ENCODE results near the gene NXT1.

Gene NXT1

GRCh38 chr20:23365390-23366165 lies 15.0 kb downstream of the NXT1 start:
- no peak for DNase-seq (ENCODE audit: extremely low spot score)
- ChIA-PET CTCF (no interaction called here), POLR2A (interaction anchor here (1.3 to 2.3 kb wide), 2 partner anchors 15 to 21 kb away, joined by 5 to 7 read pairs; partner anchors contain the start of gene NXT1)
- TF ChIP-seq TARDBP (IDR thresholded peaks at IDR 0.05) (no peak), SUZ12 (IDR thresholded peaks at IDR 0.05) (no peak), ZNF384 (IDR thresholded peaks at IDR 0.05) (no peak), FOXK2 (IDR thresholded peaks at IDR 0.05) (no peak), LEF1 (IDR thresholded peaks at IDR 0.05; ENCODE audit: borderline replicate concordance) (no peak), BHLHE40 (IDR thresholded peaks at IDR 0.05; ENCODE audit: borderline replicate concordance) (no peak)

GRCh38 chr20:23366384-23366783 lies 15.8 kb downstream of the NXT1 start:
- CTCF ChIA-PET, result interaction anchor here (0.6 kb wide), 1 partner anchor 234 kb away, joined by 3 read pairs; no protein-coding TSS in a partner anchor
- TF ChIP-seq SP1 (IDR thresholded peaks at IDR 0.05), result no peak
- TF ChIP-seq BHLHE40 (IDR thresholded peaks at IDR 0.05; ENCODE audit: borderline replicate concordance), result no peak
- TF ChIP-seq LEF1 (IDR thresholded peaks at IDR 0.05; ENCODE audit: borderline replicate concordance), result no peak
- TF ChIP-seq ELF4 (IDR thresholded peaks at IDR 0.05), result no peak
- TF ChIP-seq FOXA1 (IDR thresholded peaks at IDR 0.05), result no peak
- no peak for TF ChIP-seq PKNOX1 (IDR thresholded peaks at IDR 0.05)
- TF ChIP-seq FOXM1 (IDR thresholded peaks at IDR 0.05; ENCODE audit: borderline replicate concordance), result no peak
- TF ChIP-seq FOXK2 (IDR thresholded peaks at IDR 0.05), result no peak
- TF ChIP-seq TARDBP (IDR thresholded peaks at IDR 0.05), result no peak
- TF ChIP-seq CTBP1 (IDR thresholded peaks at IDR 0.05; ENCODE audit: borderline replicate concordance), result no peak
- no peak for DNase-seq (ENCODE audit: extremely low spot score)
- POLR2A ChIA-PET, result interaction anchor here (1.5 kb wide), 1 partner anchor 16 kb away, joined by 4 read pairs; the partner anchor contains the start of gene NXT1

GRCh38 chr20:23367770-23368169 lies 17.2 kb downstream of the NXT1 start:
- TF ChIP-seq PKNOX1 (IDR thresholded peaks at IDR 0.05) (no peak), FOXK2 (IDR thresholded peaks at IDR 0.05) (no peak)
- CTCF ChIA-PET, result no interaction called here
- DNase-seq (ENCODE audit: extremely low spot score), result no peak
- POLR2A ChIA-PET, result no interaction called here

- POLR2A ChIA-PET, result no interaction called here
- CTCF ChIA-PET, result no interaction called here
- no peak for DNase-seq (ENCODE audit: extremely low spot score)
- TF ChIP-seq ELF4 (IDR thresholded peaks at IDR 0.05), result no peak
- no peak for TF ChIP-seq PKNOX1 (IDR thresholded peaks at IDR 0.05)
- no peak for TF ChIP-seq CTBP1 (IDR thresholded peaks at IDR 0.05; ENCODE audit: borderline replicate concordance)
- no peak for TF ChIP-seq NFRKB (IDR thresholded peaks at IDR 0.05)
- no peak for TF ChIP-seq SP1 (IDR thresholded peaks at IDR 0.05)
- TF ChIP-seq FOXM1 (IDR thresholded peaks at IDR 0.05; ENCODE audit: borderline replicate concordance), result no peak
- no peak for TF ChIP-seq HDGF (IDR thresholded peaks at IDR 0.05; ENCODE audit: borderline replicate concordance)
- TF ChIP-seq SUZ12 (IDR thresholded peaks at IDR 0.05), result no peak
- no peak for TF ChIP-seq FOXA1 (IDR thresholded peaks at IDR 0.05)
- TF ChIP-seq ARNT (IDR thresholded peaks at IDR 0.05), result no peak
- TF ChIP-seq L3MBTL2 (conservative IDR thresholded peaks at IDR 0.05), result no peak
Observed at GRCh38 chr20:23368316-23369071, 17.9 kb downstream of the NXT1 start.

- DNase-seq (ENCODE audit: extremely low spot score), result no peak
- TF ChIP-seq FOXK2 (IDR thresholded peaks at IDR 0.05) (no peak), L3MBTL2 (conservative IDR thresholded peaks at IDR 0.05) (no peak), NFRKB (IDR thresholded peaks at IDR 0.05) (no peak), PKNOX1 (IDR thresholded peaks at IDR 0.05) (no peak), TARDBP (IDR thresholded peaks at IDR 0.05) (no peak)
- ChIA-PET POLR2A (no interaction called here), CTCF (no interaction called here)
Observed at GRCh38 chr20:23369072-23369823, 18.7 kb downstream of the NXT1 start.

Measured in HEK293T (cell line).